ENCODE results near the gene SPTLC3.

GRCh38 chr20:13031751-13032150 lies 23.0 kb downstream of the SPTLC3 start:
- TF ChIP-seq CTCF (IDR thresholded peaks at IDR 0.05) (no peak), POLR2A (IDR thresholded peaks at IDR 0.05) (no peak)

All from Peyer's patch (tissue), 4 donors.